H9 (cell line): ENCODE measurements around the gene VPS29. TPM values are rescaled to one million over a fixed set of nuclear protein-coding genes. Genes with fewer than 3 reads are reported as not detected.

ENCODE experiments used
- DNase-seq: peaks from one replicate; pipeline ENCODE4 v3.0.0-alpha.2; 2017
- H2AFZ ChIP-seq: one replicate; pipeline ENCODE4 v1.6.1; 2013; ENCODE audit warnings: mild to moderate bottlenecking, low read length, control low read depth, moderate library complexity
- H2AK5ac ChIP-seq: 2 replicates; pipeline ENCODE4 v1.6.1; 2013; ENCODE audit warnings: low read length, control low read depth, mixed read lengths; ENCODE audit not compliant: insufficient read length
- H2BK120ac ChIP-seq: one replicate; pipeline ENCODE4 v1.6.1; 2013; ENCODE audit warnings: low read depth, mild to moderate bottlenecking, low read length, control low read depth, inconsistent platforms; ENCODE audit not compliant: poor library complexity, severe bottlenecking
- H2BK12ac ChIP-seq: 2 replicates; pipeline ENCODE4 v1.6.1; 2013; ENCODE audit warnings: low read length, control low read depth, mixed read lengths, low read depth; ENCODE audit not compliant: insufficient read length
- H2BK15ac ChIP-seq: 2 replicates; pipeline ENCODE4 v1.6.1; 2013; ENCODE audit warnings: low read depth, low read length, control low read depth
- H2BK20ac ChIP-seq: one replicate; pipeline ENCODE4 v1.6.1; 2013; ENCODE audit warnings: low read depth, mild to moderate bottlenecking, low read length, control low read depth, inconsistent platforms; ENCODE audit not compliant: poor library complexity, severe bottlenecking
- H2BK5ac ChIP-seq: 2 replicates; pipeline ENCODE4 v1.6.1; 2013; ENCODE audit warnings: low read length, control low read depth, mixed read lengths; ENCODE audit not compliant: insufficient read length
- H3K14ac ChIP-seq: 2 replicates; pipeline ENCODE4 v1.6.1; 2013; ENCODE audit warnings: low read length, control low read depth; ENCODE audit not compliant: insufficient read depth
- H3K18ac ChIP-seq: 2 replicates; pipeline ENCODE4 v1.6.1; 2013; ENCODE audit warnings: low read depth, mild to moderate bottlenecking, mixed read lengths, low read length, control low read depth; ENCODE audit not compliant: insufficient read length
- H3K23ac ChIP-seq: 2 replicates; pipeline ENCODE4 v1.6.1; 2013; ENCODE audit warnings: low read length, control low read depth, mixed read lengths, low read depth; ENCODE audit not compliant: insufficient read length
- H3K23me2 ChIP-seq: 2 replicates; pipeline ENCODE4 v1.6.1; 2013; ENCODE audit warnings: low read depth, mild to moderate bottlenecking, mixed read lengths, low read length, control low read depth; ENCODE audit not compliant: insufficient read length, poor library complexity, severe bottlenecking
- H3K27ac ChIP-seq: 2 replicates; pipeline ENCODE4 v1.5.1; 2013; ENCODE audit warnings: low read length, control low read depth, mixed read lengths, low read depth; ENCODE audit not compliant: insufficient read length
- H3K27me3 ChIP-seq: 2 replicates; pipeline ENCODE4 v1.6.1; 2013; ENCODE audit warnings: low read length, control low read depth, inconsistent platforms; ENCODE audit not compliant: insufficient read depth
- H3K4ac ChIP-seq: 2 replicates; pipeline ENCODE4 v1.6.1; 2013; ENCODE audit warnings: low read depth, mild to moderate bottlenecking, control low read depth, inconsistent platforms, low read length, moderate library complexity
- H3K4me1 ChIP-seq: 2 replicates; pipeline ENCODE4 v1.6.1; 2013; ENCODE audit warnings: low read length, control low read depth, inconsistent platforms; ENCODE audit not compliant: insufficient read depth
- H3K4me2 ChIP-seq: 2 replicates; pipeline ENCODE4 v1.6.1; 2013; ENCODE audit warnings: low read length, control low read depth, mixed read lengths; ENCODE audit not compliant: insufficient read length, insufficient read depth
- H3K56ac ChIP-seq: 2 replicates; pipeline ENCODE4 v1.6.1; 2013; ENCODE audit warnings: low read depth, mild to moderate bottlenecking, mixed read lengths, low read length, control low read depth; ENCODE audit not compliant: insufficient read length
- H3K79me1 ChIP-seq: 2 replicates; pipeline ENCODE4 v1.6.1; 2013; ENCODE audit warnings: low read depth, mild to moderate bottlenecking, moderate library complexity, low read length, control low read depth, inconsistent platforms; ENCODE audit not compliant: insufficient read depth, poor library complexity, severe bottlenecking
- H3K79me2 ChIP-seq: 2 replicates; pipeline ENCODE4 v1.6.1; 2013; ENCODE audit warnings: low read length, control low read depth, inconsistent platforms; ENCODE audit not compliant: insufficient read depth
- H3K9ac ChIP-seq: 2 replicates; pipeline ENCODE4 v1.6.1; 2013; ENCODE audit warnings: low read length, control low read depth, mixed read lengths; ENCODE audit not compliant: insufficient read length; ENCODE audit errors: extremely low read depth
- H3K9me3 ChIP-seq: one replicate; pipeline ENCODE4 v1.6.1; 2013; ENCODE audit warnings: low read depth, low read length, inconsistent platforms; ENCODE audit not compliant: control insufficient read depth
- H3T11ph ChIP-seq: one replicate; pipeline ENCODE4 v1.6.1; 2013; ENCODE audit warnings: mild to moderate bottlenecking, low read length, control low read depth, inconsistent platforms
- H4K20me1 ChIP-seq: one replicate; pipeline ENCODE4 v1.6.1; 2013; ENCODE audit not compliant: control insufficient read depth, insufficient read length, insufficient read depth
- H4K5ac ChIP-seq: 2 replicates; pipeline ENCODE4 v1.6.1; 2013; ENCODE audit warnings: low read depth, mild to moderate bottlenecking, mixed read lengths, low read length, control low read depth; ENCODE audit not compliant: insufficient read length
- H4K8ac ChIP-seq: replicated peaks from 2 replicates; pipeline ENCODE4 v1.6.1; 2013; ENCODE audit warnings: low read length, control low read depth, mixed read lengths, low read depth; ENCODE audit not compliant: insufficient read length
- H4K91ac ChIP-seq: 2 replicates; pipeline ENCODE4 v1.6.1; 2013; ENCODE audit warnings: low read depth, mild to moderate bottlenecking, moderate library complexity, mixed read lengths, low read length, control low read depth; ENCODE audit not compliant: insufficient read length
- H3K27ac Mint-ChIP-seq, 3 experiments: 2 replicates in 2 of 3; 3 replicates in 1 of 3; pipeline ENCODE4 v1.8.0; 2020 to 2021; ENCODE audit warnings: mixed read lengths in 3 of 3, mild to moderate bottlenecking in 1 of 3, moderate library complexity in 1 of 3
- H3K27me3 Mint-ChIP-seq: 2 replicates; pipeline ENCODE4 v1.8.0; 2021; ENCODE audit warnings: low read depth, mild to moderate bottlenecking, moderate library complexity, mixed read lengths
- H3K36me3 Mint-ChIP-seq, 3 experiments: 2 replicates in 2 of 3; 3 replicates in 1 of 3; pipeline ENCODE4 v1.8.0; 2020 to 2021; ENCODE audit warnings: low read depth in 3 of 3, mixed read lengths in 3 of 3; ENCODE audit not compliant: insufficient read depth in 1 of 3
- H3K4me1 Mint-ChIP-seq, 2 experiments: 2 replicates each; pipeline ENCODE4 v1.8.0; 2020; ENCODE audit warnings: mixed read lengths in 2 of 2
- H3K4me3 Mint-ChIP-seq, 2 experiments: 2 replicates in 1 of 2; 3 replicates in 1 of 2; pipeline ENCODE4 v1.8.0; 2020 to 2021; ENCODE audit warnings: mild to moderate bottlenecking in 2 of 2, mixed read lengths in 2 of 2, moderate library complexity in 1 of 2
- H3K9me3 Mint-ChIP-seq, 2 experiments: 2 replicates in 1 of 2; 3 replicates in 1 of 2; pipeline ENCODE4 v1.8.0; 2020; ENCODE audit warnings: mild to moderate bottlenecking in 2 of 2, mixed read lengths in 2 of 2, moderate library complexity in 1 of 2
- CTCF ChIP-seq: fragments of 200-600 bp; sonication (generic); conservative IDR thresholded peaks from 3 replicates; pipeline ENCODE4 v1.8.0; 2021; ENCODE audit warnings: antibody characterized with exemption, mild to moderate bottlenecking
- WGBS: extraction: QIAGEN DNeasy Blood & Tissue Kit; methylation state at CpG from one replicate; pipeline ENCODE4 v1.1.7; 2013; ENCODE audit warnings: missing lambda C conversion rate, low lambda C conversion rate, mixed read lengths; ENCODE audit not compliant: insufficient read length; ENCODE audit errors: extremely low coverage; 5-methylcytosine and 5-hydroxymethylcytosine counted together
- total RNA-seq: library from RNA; stranded (reverse); gene quantifications from 2 replicates; pipeline ENCODE4 v1.2.1, GENCODE V29; 2021

Gene VPS29
- total RNA-seq, 1 experiment from 2014 or later: 81.5 TPM

GRCh38 chr12:110550981-110551380 lies 49.1 kb upstream of the VPS29 start:
- WGBS: no CpG with 5 or more reads among the region's 4 CpGs

More at GRCh38 chr12:110550981-110551380, 49.1 kb upstream of the VPS29 start:
- H3K27ac ChIP-seq: no peak overlapping the region
- no peaks in the 10 kb centered on the region for H3K4me1 ChIP-seq
- H3K9me3 ChIP-seq: no peaks in the 10 kb centered on the region
- H3K79me2 ChIP-seq: peaks cover 1% of the 10 kb centered on the region; the same call in 1 of the 2 replicates
- no peak overlapping the region for H4K5ac ChIP-seq
- no peak overlapping the region for H2AFZ ChIP-seq
- H2BK15ac ChIP-seq: no peak overlapping the region
- TF ChIP-seq CTCF: no peak
- H3K4ac ChIP-seq: no peak overlapping the region
- no peak overlapping the region for H2BK5ac ChIP-seq
- H3K9ac ChIP-seq: no peak overlapping the region
- Mint-ChIP-seq H3K4me3 (no peak overlapping the region), H3K27me3 (no peaks in the 10 kb centered on the region), H3K4me1 (peaks cover 3 to 8% of the 10 kb centered on the region in 2 experiments; a peak in 1 of 4 replicates), H3K27ac (no peak overlapping the region; a peak in 1 of 7 replicates), H3K9me3 (no peaks in the 10 kb centered on the region), H3K36me3 (peaks cover 8 to 20% (median 16%) of the 10 kb centered on the region in 3 experiments; a peak in 5 of 7 replicates)
- H4K8ac ChIP-seq: no peak overlapping the region
- no peak overlapping the region for H3K4me2 ChIP-seq
- H4K91ac ChIP-seq: no peak overlapping the region
- no peak overlapping the region for H3K56ac ChIP-seq
- H3K18ac ChIP-seq: no peak overlapping the region
- no peak overlapping the region for H2BK120ac ChIP-seq
- H3K14ac ChIP-seq: no peak overlapping the region
- no peaks in the 10 kb centered on the region for H3K27me3 ChIP-seq
- H3K23ac ChIP-seq: no peak overlapping the region
- no peak overlapping the region for H2BK12ac ChIP-seq
- no peaks in the 10 kb centered on the region for H3K23me2 ChIP-seq
- H3K79me1 ChIP-seq: no peaks in the 10 kb centered on the region
- H2AK5ac ChIP-seq: no peak overlapping the region
- H2BK20ac ChIP-seq: no peak overlapping the region
- H4K20me1 ChIP-seq: no peaks in the 10 kb centered on the region
- H3T11ph ChIP-seq: no peak overlapping the region
- no peak for DNase-seq
